GM23338 (cell line): ENCODE results near the gene B3GALNT1. TPM values are rescaled to one million over a fixed set of nuclear protein-coding genes. Genes with fewer than 3 reads are reported as not detected.

ENCODE experiments used
- ATAC-seq: fragments of 200-7000 bp; cut with Tn5 transposase; 3 replicates; pipeline ENCODE4 v1.9.1; 2020
- DNase-seq: peaks from one replicate; pipeline ENCODE4 v3.0.0-alpha.2; 2015; ENCODE audit warnings: low spot score
- H2AFZ ChIP-seq: fragments of 200-600 bp; sonication (generic); 2 replicates; pipeline ENCODE4 v1.8.0; 2016; ENCODE audit warnings: antibody characterized with exemption, mild to moderate bottlenecking, moderate library complexity
- H3F3A ChIP-seq: fragments of 200-600 bp; sonication (generic); replicated peaks from 2 replicates; pipeline ENCODE4 v1.8.0; 2017; ENCODE audit warnings: antibody characterized with exemption, mixed run types, low read depth
- H3K27ac ChIP-seq: fragments of 200-600 bp; sonication (generic); 2 replicates; pipeline ENCODE4 v1.6.1; 2016; ENCODE audit warnings: low read depth
- H3K27me3 ChIP-seq: fragments of 200-600 bp; sonication (generic); 2 replicates; pipeline ENCODE4 v1.8.0; 2016; ENCODE audit warnings: mild to moderate bottlenecking, mixed run types, moderate library complexity; ENCODE audit not compliant: insufficient read depth
- H3K36me3 ChIP-seq: fragments of 200-600 bp; sonication (generic); 2 replicates; pipeline ENCODE4 v1.8.0; 2016; ENCODE audit warnings: mild to moderate bottlenecking; ENCODE audit not compliant: insufficient read depth
- H3K4me1 ChIP-seq: fragments of 200-600 bp; sonication (generic); 2 replicates; pipeline ENCODE4 v1.8.0; 2016; ENCODE audit warnings: mild to moderate bottlenecking, moderate library complexity; ENCODE audit not compliant: insufficient read depth
- H3K4me2 ChIP-seq: fragments of 200-600 bp; sonication (generic); 2 replicates; pipeline ENCODE4 v1.7.1; 2017; ENCODE audit warnings: mixed run types
- H3K4me3 ChIP-seq: fragments of 200-600 bp; sonication (generic); 2 replicates; pipeline ENCODE4 v1.6.1; 2016; ENCODE audit warnings: mixed run types
- H3K79me2 ChIP-seq: fragments of 200-600 bp; sonication (generic); replicated peaks from 2 replicates; pipeline ENCODE4 v1.8.0; 2017; ENCODE audit warnings: mild to moderate bottlenecking; ENCODE audit not compliant: insufficient read depth
- H3K9me2 ChIP-seq: fragments of 200-600 bp; sonication (generic); 2 replicates; pipeline ENCODE4 v1.8.0; 2017; ENCODE audit not compliant: insufficient read depth
- H4K20me1 ChIP-seq: fragments of 200-600 bp; sonication (generic); replicated peaks from 2 replicates; pipeline ENCODE4 v1.8.0; 2017; ENCODE audit warnings: mild to moderate bottlenecking; ENCODE audit not compliant: insufficient read depth
- H3K27ac Mint-ChIP-seq: 2 replicates; pipeline ENCODE4 v1.8.0; 2020; ENCODE audit warnings: inconsistent platforms, mild to moderate bottlenecking, moderate library complexity, mixed read lengths
- H3K27me3 Mint-ChIP-seq: 3 replicates; pipeline ENCODE4 v1.8.0; 2022; ENCODE audit warnings: low read depth, mild to moderate bottlenecking, moderate library complexity, mixed read lengths, inconsistent platforms; ENCODE audit not compliant: insufficient read depth, poor library complexity
- H3K36me3 Mint-ChIP-seq: 3 replicates; pipeline ENCODE4 v1.8.0; 2021; ENCODE audit warnings: low read depth, mild to moderate bottlenecking, inconsistent platforms, moderate library complexity, mixed read lengths
- H3K4me1 Mint-ChIP-seq: 3 replicates; pipeline ENCODE4 v1.8.0; 2020; ENCODE audit warnings: mild to moderate bottlenecking, inconsistent platforms, mixed read lengths
- H3K4me3 Mint-ChIP-seq: 3 replicates; pipeline ENCODE4 v1.8.0; 2021; ENCODE audit warnings: moderate library complexity, mild to moderate bottlenecking, inconsistent platforms, mixed read lengths
- H3K9me3 Mint-ChIP-seq: 3 replicates; pipeline ENCODE4 v1.8.0; 2020; ENCODE audit warnings: moderate library complexity, mild to moderate bottlenecking, inconsistent platforms, mixed read lengths
- CREB1 ChIP-seq: fragments of 250-450 bp; sonication (Bioruptor Pico); IDR thresholded peaks from 2 replicates; pipeline ENCODE4 v1.5.0; 2020; ENCODE audit warnings: low read depth, mild to moderate bottlenecking, moderate library complexity
- STAT1 ChIP-seq: IDR thresholded peaks from one replicate; pipeline ENCODE4 v1.6.1; 2016; ENCODE audit warnings: antibody characterized with exemption; ENCODE audit not compliant: unreplicated experiment
- ZNF331 ChIP-seq: fragments of 250-450 bp; sonication (Bioruptor Pico); IDR thresholded peaks from 2 replicates; pipeline ENCODE4 v1.5.0; 2020; ENCODE audit warnings: low read depth, mild to moderate bottlenecking, moderate library complexity
- polyA plus RNA-seq: library from polyadenylated mRNA; unstranded; fragments of >200 nt; fragmentation: Nextera tagmentation; extraction: Ambion mirVana; gene quantifications from 2 replicates; pipeline ENCODE4 v1.2.1, GENCODE V29; 2016
- total RNA-seq: library from RNA; depleted of rRNA; stranded (reverse); fragments of >200 nt; shearing (Covaris generic); gene quantifications from 2 replicates; pipeline ENCODE4 v1.2.3, GENCODE V29; 2014
- TF ChIP-seq, protein P1 (sequence below): fragments of 250-450 bp; sonication (Bioruptor Pico); IDR thresholded peaks from 2 replicates; pipeline ENCODE4 v1.5.0; 2020; ENCODE audit warnings: mild to moderate bottlenecking, moderate library complexity
- TF ChIP-seq, protein P2 (sequence below): IDR thresholded peaks from one replicate; pipeline ENCODE4 v1.6.1; 2018; ENCODE audit warnings: antibody characterized with exemption; ENCODE audit not compliant: unreplicated experiment

Gene B3GALNT1
- total and polyA plus RNA-seq, 2 experiments from 2014 or later: 3.3 to 5.9 TPM

DNA sequence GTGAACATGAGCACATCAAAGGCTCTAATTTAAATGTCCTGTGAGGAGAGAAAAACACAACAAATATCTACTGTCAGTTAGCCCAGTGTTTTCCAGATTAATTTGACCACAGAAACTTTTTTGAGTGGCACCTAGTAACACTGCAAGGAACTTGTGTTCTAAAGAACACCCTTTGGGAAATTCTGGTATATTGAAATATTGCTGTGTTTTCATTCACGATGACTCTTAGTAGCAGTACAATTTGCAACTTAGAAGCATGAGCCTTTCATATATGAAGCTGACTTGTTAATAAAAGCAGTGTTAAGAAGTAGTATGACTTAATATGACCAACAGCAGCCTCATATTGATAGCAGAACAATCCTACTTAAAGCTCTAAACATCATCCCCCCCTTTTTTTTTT lies 32.0 kb downstream of the B3GALNT1 start (continued):
- TF ChIP-seq, protein P1, sequence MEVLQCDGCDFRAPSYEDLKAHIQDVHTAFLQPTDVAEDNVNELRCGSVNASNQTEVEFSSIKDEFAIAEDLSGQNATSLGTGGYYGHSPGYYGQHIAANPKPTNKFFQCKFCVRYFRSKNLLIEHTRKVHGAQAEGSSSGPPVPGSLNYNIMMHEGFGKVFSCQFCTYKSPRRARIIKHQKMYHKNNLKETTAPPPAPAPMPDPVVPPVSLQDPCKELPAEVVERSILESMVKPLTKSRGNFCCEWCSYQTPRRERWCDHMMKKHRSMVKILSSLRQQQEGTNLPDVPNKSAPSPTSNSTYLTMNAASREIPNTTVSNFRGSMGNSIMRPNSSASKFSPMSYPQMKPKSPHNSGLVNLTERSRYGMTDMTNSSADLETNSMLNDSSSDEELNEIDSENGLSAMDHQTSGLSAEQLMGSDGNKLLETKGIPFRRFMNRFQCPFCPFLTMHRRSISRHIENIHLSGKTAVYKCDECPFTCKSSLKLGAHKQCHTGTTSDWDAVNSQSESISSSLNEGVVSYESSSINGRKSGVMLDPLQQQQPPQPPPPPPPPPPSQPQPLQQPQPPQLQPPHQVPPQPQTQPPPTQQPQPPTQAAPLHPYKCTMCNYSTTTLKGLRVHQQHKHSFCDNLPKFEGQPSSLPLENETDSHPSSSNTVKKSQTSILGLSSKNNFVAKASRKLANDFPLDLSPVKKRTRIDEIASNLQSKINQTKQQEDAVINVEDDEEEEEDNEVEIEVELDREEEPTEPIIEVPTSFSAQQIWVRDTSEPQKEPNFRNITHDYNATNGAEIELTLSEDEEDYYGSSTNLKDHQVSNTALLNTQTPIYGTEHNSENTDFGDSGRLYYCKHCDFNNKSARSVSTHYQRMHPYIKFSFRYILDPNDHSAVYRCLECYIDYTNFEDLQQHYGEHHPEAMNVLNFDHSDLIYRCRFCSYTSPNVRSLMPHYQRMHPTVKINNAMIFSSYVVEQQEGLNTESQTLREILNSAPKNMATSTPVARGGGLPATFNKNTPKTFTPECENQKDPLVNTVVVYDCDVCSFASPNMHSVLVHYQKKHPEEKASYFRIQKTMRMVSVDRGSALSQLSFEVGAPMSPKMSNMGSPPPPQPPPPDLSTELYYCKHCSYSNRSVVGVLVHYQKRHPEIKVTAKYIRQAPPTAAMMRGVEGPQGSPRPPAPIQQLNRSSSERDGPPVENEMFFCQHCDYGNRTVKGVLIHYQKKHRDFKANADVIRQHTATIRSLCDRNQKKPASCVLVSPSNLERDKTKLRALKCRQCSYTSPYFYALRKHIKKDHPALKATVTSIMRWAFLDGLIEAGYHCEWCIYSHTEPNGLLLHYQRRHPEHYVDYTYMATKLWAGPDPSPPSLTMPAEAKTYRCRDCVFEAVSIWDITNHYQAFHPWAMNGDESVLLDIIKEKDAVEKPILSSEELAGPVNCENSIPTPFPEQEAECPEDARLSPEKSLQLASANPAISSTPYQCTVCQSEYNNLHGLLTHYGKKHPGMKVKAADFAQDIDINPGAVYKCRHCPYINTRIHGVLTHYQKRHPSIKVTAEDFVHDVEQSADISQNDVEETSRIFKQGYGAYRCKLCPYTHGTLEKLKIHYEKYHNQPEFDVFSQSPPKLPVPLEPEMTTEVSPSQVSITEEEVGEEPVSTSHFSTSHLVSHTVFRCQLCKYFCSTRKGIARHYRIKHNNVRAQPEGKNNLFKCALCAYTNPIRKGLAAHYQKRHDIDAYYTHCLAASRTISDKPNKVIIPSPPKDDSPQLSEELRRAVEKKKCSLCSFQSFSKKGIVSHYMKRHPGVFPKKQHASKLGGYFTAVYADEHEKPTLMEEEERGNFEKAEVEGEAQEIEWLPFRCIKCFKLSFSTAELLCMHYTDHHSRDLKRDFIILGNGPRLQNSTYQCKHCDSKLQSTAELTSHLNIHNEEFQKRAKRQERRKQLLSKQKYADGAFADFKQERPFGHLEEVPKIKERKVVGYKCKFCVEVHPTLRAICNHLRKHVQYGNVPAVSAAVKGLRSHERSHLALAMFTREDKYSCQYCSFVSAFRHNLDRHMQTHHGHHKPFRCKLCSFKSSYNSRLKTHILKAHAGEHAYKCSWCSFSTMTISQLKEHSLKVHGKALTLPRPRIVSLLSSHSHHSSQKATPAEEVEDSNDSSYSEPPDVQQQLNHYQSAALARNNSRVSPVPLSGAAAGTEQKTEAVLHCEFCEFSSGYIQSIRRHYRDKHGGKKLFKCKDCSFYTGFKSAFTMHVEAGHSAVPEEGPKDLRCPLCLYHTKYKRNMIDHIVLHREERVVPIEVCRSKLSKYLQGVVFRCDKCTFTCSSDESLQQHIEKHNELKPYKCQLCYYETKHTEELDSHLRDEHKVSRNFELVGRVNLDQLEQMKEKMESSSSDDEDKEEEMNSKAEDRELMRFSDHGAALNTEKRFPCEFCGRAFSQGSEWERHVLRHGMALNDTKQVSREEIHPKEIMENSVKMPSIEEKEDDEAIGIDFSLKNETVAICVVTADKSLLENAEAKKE (CRISPR knock-in tag): no peak
- TF ChIP-seq, protein P2, sequence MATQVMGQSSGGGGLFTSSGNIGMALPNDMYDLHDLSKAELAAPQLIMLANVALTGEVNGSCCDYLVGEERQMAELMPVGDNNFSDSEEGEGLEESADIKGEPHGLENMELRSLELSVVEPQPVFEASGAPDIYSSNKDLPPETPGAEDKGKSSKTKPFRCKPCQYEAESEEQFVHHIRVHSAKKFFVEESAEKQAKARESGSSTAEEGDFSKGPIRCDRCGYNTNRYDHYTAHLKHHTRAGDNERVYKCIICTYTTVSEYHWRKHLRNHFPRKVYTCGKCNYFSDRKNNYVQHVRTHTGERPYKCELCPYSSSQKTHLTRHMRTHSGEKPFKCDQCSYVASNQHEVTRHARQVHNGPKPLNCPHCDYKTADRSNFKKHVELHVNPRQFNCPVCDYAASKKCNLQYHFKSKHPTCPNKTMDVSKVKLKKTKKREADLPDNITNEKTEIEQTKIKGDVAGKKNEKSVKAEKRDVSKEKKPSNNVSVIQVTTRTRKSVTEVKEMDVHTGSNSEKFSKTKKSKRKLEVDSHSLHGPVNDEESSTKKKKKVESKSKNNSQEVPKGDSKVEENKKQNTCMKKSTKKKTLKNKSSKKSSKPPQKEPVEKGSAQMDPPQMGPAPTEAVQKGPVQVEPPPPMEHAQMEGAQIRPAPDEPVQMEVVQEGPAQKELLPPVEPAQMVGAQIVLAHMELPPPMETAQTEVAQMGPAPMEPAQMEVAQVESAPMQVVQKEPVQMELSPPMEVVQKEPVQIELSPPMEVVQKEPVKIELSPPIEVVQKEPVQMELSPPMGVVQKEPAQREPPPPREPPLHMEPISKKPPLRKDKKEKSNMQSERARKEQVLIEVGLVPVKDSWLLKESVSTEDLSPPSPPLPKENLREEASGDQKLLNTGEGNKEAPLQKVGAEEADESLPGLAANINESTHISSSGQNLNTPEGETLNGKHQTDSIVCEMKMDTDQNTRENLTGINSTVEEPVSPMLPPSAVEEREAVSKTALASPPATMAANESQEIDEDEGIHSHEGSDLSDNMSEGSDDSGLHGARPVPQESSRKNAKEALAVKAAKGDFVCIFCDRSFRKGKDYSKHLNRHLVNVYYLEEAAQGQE: no peak

DNA sequence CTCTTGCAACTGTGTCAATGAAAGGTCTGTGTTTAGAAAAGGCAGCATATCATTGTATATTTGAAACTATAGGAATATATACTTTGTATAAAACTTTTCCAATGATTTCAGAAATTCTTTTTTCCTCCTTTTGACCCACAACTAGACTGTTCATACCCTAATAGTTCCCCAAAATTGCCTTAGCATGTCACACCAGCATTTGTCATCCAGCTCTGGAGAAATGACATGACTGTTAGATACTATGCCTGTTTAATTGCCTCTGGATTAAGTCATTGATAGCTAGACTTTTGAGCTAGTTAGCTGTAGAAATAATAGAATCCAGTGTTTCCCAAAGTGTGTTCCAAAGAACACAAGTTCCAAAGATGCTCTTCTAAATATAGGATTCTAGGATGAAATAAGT lies 32.4 kb downstream of the B3GALNT1 start:
- Histone ChIP-seq H3K36me3 (no peaks in the 10 kb centered on the region), H3K27me3 (no peaks in the 10 kb centered on the region), H4K20me1 (no peaks in the 10 kb centered on the region), H3K4me1 (no peaks in the 10 kb centered on the region), H3K4me3 (no peak overlapping the region), H2AFZ (no peak overlapping the region), H3K27ac (no peak overlapping the region), H3K9me2 (no peaks in the 10 kb centered on the region), H3K4me2 (no peak overlapping the region), H3K79me2 (no peaks in the 10 kb centered on the region), H3F3A (no peaks in the 10 kb centered on the region)
- Mint-ChIP-seq H3K27me3 (peaks cover 2% of the 10 kb centered on the region), H3K27ac (no peak overlapping the region), H3K4me1 (peaks cover 9% of the 10 kb centered on the region; the same call in 2 of the 3 replicates), H3K9me3 (no peaks in the 10 kb centered on the region), H3K4me3 (no peak overlapping the region), H3K36me3 (peaks cover 3% of the 10 kb centered on the region; the same call in 1 of the 3 replicates)
- ATAC-seq (no peak), DNase-seq (no peak)
- TF ChIP-seq ZNF331 (CRISPR knock-in tag) (no peak), STAT1 (no peak), CREB1 (CRISPR knock-in tag) (no peak)
- TF ChIP-seq, protein P1 (CRISPR knock-in tag): no peak
